ENCODE data around the gene BRD2. TPM values are rescaled to one million over a fixed set of nuclear protein-coding genes. Genes with fewer than 3 reads are reported as not detected.

The BRD2 gene
- polyA plus RNA-seq, 2 of the 4 experiments (the other 2 are of a cell fraction), result 92.5 to 153 TPM

- peaks cover 5% of the 10 kb centered on the region; the same call in 1 of the 3 replicates for H3K4me1 ChIP-seq
Measured at GRCh38 chr6:32956176-32956575, 12.2 kb upstream of the BRD2 start.

GRCh38 chr6:32960563-32960962 is 7.8 kb upstream of the BRD2 start:
- ChIA-PET POLR2A (no interaction called here), CTCF (no interaction called here)
- WGBS (ENCODE audit: missing lambda C conversion rate), result 93% methylated on average over 5 of the region's 5 CpGs
- DNase-seq (ENCODE audit: low read depth in 1 of 2, low spot score in 1 of 2) (no peak), FAIRE-seq (no peak), ATAC-seq (no peak)
- H3K4me3 ChIP-seq, result no peak overlapping the region
- no peak overlapping the region for H3K27ac ChIP-seq
- no peaks in the 10 kb centered on the region for H3K9me3 ChIP-seq
- H3K4me2 ChIP-seq, result no peak overlapping the region
- TF ChIP-seq ZFP36 (IDR thresholded peaks at IDR 0.05; ENCODE audit: borderline replicate concordance, partially characterized antibody) (no peak), USF2 (IDR thresholded peaks at IDR 0.05) (no peak), CHD4 (IDR thresholded peaks at IDR 0.05; ENCODE audit: borderline replicate concordance) (no peak), POLR2A (IDR thresholded peaks at IDR 0.05; ENCODE audit: low read length) (no peak), EHF (CRISPR knock-in tag; IDR thresholded peaks at IDR 0.05) (no peak), ZC3H11A (IDR thresholded peaks at IDR 0.05) (no peak), SREBF2 (IDR thresholded peaks at IDR 0.05) (no peak), ATOH8 (CRISPR knock-in tag; IDR thresholded peaks at IDR 0.05; ENCODE audit: low read depth) (no peak), GATA3 (IDR thresholded peaks at IDR 0.05; ENCODE audit: borderline replicate concordance) (no peak), JUN (IDR thresholded peaks at IDR 0.05) (no peak), FOSL2 (IDR thresholded peaks at IDR 0.05) (no peak), FOSL2 (CRISPR knock-in tag; IDR thresholded peaks at IDR 0.05) (no peak), CEBPB (IDR thresholded peaks at IDR 0.05) (no peak), RAD21 (conservative IDR thresholded peaks at IDR 0.05 in 1 of 2, IDR thresholded peaks at IDR 0.05 in 1 of 2) (no peak), BCL3 (IDR thresholded peaks at IDR 0.05) (no peak), CBX2 (IDR thresholded peaks at IDR 0.05; ENCODE audit: borderline replicate concordance, low read depth) (no peak)
- H3K4me1 ChIP-seq, result no peaks in the 10 kb centered on the region; the same call in 2 of the 3 replicates

More at GRCh38 chr6:32956176-32956575, 12.2 kb upstream of the BRD2 start:
- H3K4me2 ChIP-seq, result no peak overlapping the region
- ATAC-seq (no peak), DNase-seq (ENCODE audit: low read depth in 1 of 2, low spot score in 1 of 2) (no peak), FAIRE-seq (no peak)
- POLR2A ChIA-PET, result interaction anchor here (4.0 kb wide), 1 partner anchor 16 kb away, joined by 29 read pairs; no protein-coding TSS in a partner anchor
- CTCF ChIA-PET, result interaction anchor here (1.5 to 5.1 kb wide), 4 partner anchors 9 to 117 kb away, joined by 3 to 40 read pairs (median 18); partner anchors contain the start of gene TAP2
- no peak overlapping the region for H3K27ac ChIP-seq
- no peaks in the 10 kb centered on the region for H3K9me3 ChIP-seq
- TF ChIP-seq HOXB5 (CRISPR knock-in tag; IDR thresholded peaks at IDR 0.05), result no peak
- TF ChIP-seq TFCP2L1 (CRISPR knock-in tag; IDR thresholded peaks at IDR 0.05), result no peak
- TF ChIP-seq EHF (CRISPR knock-in tag; IDR thresholded peaks at IDR 0.05), result no peak
- no peak for TF ChIP-seq HOXB13 (CRISPR knock-in tag; IDR thresholded peaks at IDR 0.05; ENCODE audit: low read depth)
- TF ChIP-seq KDM1A (IDR thresholded peaks at IDR 0.05; ENCODE audit: low read depth), result no peak
- no peak for TF ChIP-seq ZC3H11A (IDR thresholded peaks at IDR 0.05)
- TF ChIP-seq TP53 (CRISPR knock-in tag; IDR thresholded peaks at IDR 0.05), result no peak
- no peak for TF ChIP-seq CBX2 (IDR thresholded peaks at IDR 0.05; ENCODE audit: borderline replicate concordance, low read depth)
- TF ChIP-seq GATA3 (IDR thresholded peaks at IDR 0.05; ENCODE audit: borderline replicate concordance), result no peak
- no peak for TF ChIP-seq KDM5A (IDR thresholded peaks at IDR 0.05)
- TF ChIP-seq ZNF302 (CRISPR knock-in tag; IDR thresholded peaks at IDR 0.05), result no peak
- no peak for TF ChIP-seq REST (IDR thresholded peaks at IDR 0.05)
- TF ChIP-seq HDAC2 (IDR thresholded peaks at IDR 0.05), result no peak
- no peak for TF ChIP-seq POLR2A (IDR thresholded peaks at IDR 0.05; ENCODE audit: low read length)
- 84% methylated on average over 2 of the region's 2 CpGs for WGBS (ENCODE audit: missing lambda C conversion rate)
- H3K4me3 ChIP-seq, result no peak overlapping the region
